KMS-11 (cell line): ENCODE results near the gene BCL2L13.

Experiments
- H2AFZ ChIP-seq: fragments of 200-600 bp; sonication (generic); 2 replicates; pipeline ENCODE4 v1.6.1; 2016; ENCODE audit warnings: antibody characterized with exemption, mixed run types, low read depth
- H3K27ac ChIP-seq: fragments of 200-600 bp; sonication (generic); 2 replicates; pipeline ENCODE4 v1.6.1; 2016; ENCODE audit warnings: mild to moderate bottlenecking, mixed run types
- H3K27me3 ChIP-seq: fragments of 200-600 bp; sonication (generic); 2 replicates; pipeline ENCODE4 v1.6.1; 2017; ENCODE audit warnings: mild to moderate bottlenecking, low read depth, mixed run types, moderate library complexity; ENCODE audit not compliant: insufficient read depth
- H3K36me3 ChIP-seq: fragments of 200-600 bp; sonication (generic); 2 replicates; pipeline ENCODE4 v1.6.1; 2017; ENCODE audit warnings: mild to moderate bottlenecking, mixed run types; ENCODE audit not compliant: insufficient read depth
- H3K4me1 ChIP-seq: fragments of 200-600 bp; sonication (generic); 2 replicates; pipeline ENCODE4 v1.6.1; 2016; ENCODE audit warnings: mild to moderate bottlenecking, low read depth, mixed run types; ENCODE audit not compliant: poor library complexity, severe bottlenecking
- H3K4me2 ChIP-seq: fragments of 200-600 bp; sonication (generic); 2 replicates; pipeline ENCODE4 v1.7.0; 2016; ENCODE audit warnings: mild to moderate bottlenecking, mixed run types
- H3K4me3 ChIP-seq: fragments of 200-600 bp; sonication (generic); IDR thresholded peaks from 2 replicates; pipeline ENCODE4 v1.6.1; 2017; ENCODE audit warnings: low read depth, low read length, mixed read lengths; ENCODE audit not compliant: insufficient read depth
- H3K79me2 ChIP-seq: fragments of 200-600 bp; sonication (generic); 2 replicates; pipeline ENCODE4 v1.6.1; 2016; ENCODE audit warnings: low read depth, mixed run types; ENCODE audit not compliant: insufficient read depth
- H3K9ac ChIP-seq: fragments of 200-600 bp; sonication (generic); 2 replicates; pipeline ENCODE4 v1.6.1; 2016; ENCODE audit warnings: mild to moderate bottlenecking, mixed run types
- H4K20me1 ChIP-seq: fragments of 200-600 bp; sonication (generic); 2 replicates; pipeline ENCODE4 v1.6.1; 2016; ENCODE audit warnings: mild to moderate bottlenecking, mixed run types; ENCODE audit not compliant: insufficient read depth
- TF ChIP-seq, protein P1 (sequence below): fragments of 200-600 bp; sonication (generic); conservative IDR thresholded peaks from 2 replicates; pipeline ENCODE4 v1.6.1; 2017; ENCODE audit warnings: low read depth, mild to moderate bottlenecking, antibody characterized with exemption, low read length, moderate library complexity, mixed read lengths

The BCL2L13 gene

DNA sequence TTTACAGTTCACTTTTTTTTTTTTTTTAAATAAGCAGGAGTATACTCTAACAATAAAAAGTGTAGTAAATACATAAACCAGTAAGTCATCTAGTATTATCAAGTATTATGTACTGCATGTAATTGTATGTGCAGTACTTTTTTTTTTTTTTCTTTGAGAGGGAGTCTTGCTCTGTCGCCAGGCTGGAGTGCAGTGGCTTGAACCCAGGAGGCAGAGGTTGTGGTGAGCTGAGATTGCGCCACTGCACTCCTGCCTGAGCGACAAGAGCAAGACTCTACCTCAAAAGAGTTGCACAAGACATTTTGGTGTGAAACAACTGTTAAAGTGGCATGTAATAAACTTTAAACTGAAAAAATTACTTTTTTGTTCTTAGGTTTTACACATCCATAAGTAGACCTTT, 16.7 kb downstream of the BCL2L13 start:
- H2AFZ ChIP-seq, result no peak overlapping the region
- H3K4me2 ChIP-seq, result no peak overlapping the region
- H3K4me3 ChIP-seq, result no peak overlapping the region
- no peaks in the 10 kb centered on the region for H3K4me1 ChIP-seq
- H3K27me3 ChIP-seq, result no peaks in the 10 kb centered on the region
- H3K79me2 ChIP-seq, result no peaks in the 10 kb centered on the region
- H4K20me1 ChIP-seq, result no peaks in the 10 kb centered on the region
- no peak overlapping the region for H3K9ac ChIP-seq
- no peaks in the 10 kb centered on the region; the same call in 1 of the 2 replicates for H3K36me3 ChIP-seq
- H3K27ac ChIP-seq, result no peak overlapping the region
- TF ChIP-seq, protein P1, sequence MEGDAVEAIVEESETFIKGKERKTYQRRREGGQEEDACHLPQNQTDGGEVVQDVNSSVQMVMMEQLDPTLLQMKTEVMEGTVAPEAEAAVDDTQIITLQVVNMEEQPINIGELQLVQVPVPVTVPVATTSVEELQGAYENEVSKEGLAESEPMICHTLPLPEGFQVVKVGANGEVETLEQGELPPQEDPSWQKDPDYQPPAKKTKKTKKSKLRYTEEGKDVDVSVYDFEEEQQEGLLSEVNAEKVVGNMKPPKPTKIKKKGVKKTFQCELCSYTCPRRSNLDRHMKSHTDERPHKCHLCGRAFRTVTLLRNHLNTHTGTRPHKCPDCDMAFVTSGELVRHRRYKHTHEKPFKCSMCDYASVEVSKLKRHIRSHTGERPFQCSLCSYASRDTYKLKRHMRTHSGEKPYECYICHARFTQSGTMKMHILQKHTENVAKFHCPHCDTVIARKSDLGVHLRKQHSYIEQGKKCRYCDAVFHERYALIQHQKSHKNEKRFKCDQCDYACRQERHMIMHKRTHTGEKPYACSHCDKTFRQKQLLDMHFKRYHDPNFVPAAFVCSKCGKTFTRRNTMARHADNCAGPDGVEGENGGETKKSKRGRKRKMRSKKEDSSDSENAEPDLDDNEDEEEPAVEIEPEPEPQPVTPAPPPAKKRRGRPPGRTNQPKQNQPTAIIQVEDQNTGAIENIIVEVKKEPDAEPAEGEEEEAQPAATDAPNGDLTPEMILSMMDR, result no peak

DNA sequence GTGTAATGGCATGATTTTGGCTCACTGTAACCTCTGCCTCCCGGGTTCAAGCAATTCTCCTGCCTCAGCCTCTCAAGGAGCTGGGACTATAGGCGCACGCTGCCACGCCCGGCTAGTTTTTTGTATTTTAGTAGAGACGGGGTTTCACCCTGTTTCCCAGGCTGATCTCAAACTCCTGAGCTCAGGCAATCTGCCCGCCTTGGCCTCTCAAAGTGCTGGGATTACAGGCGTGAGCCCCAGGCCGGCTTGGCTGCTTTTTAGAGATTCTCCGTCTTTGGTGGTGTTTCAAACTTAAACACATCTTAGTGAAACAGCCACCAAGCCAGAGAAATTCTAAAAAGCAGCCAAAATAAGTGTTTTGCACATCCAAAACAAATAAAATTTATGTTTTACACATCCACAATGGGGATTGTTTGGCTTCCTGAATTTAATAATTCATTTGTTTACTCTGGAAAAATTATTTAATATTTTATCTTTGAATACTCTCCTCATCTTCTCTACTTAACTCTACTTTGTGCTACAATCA, 18.4 kb downstream of the BCL2L13 start:
- Histone ChIP-seq H3K4me3 (no peak overlapping the region), H3K27ac (no peak overlapping the region), H3K27me3 (no peaks in the 10 kb centered on the region), H3K36me3 (no peaks in the 10 kb centered on the region; the same call in 1 of the 2 replicates), H4K20me1 (no peaks in the 10 kb centered on the region), H3K9ac (no peak overlapping the region), H3K79me2 (no peaks in the 10 kb centered on the region), H3K4me2 (no peak overlapping the region), H3K4me1 (no peaks in the 10 kb centered on the region), H2AFZ (no peak overlapping the region)
- TF ChIP-seq, protein P1, result no peak

DNA sequence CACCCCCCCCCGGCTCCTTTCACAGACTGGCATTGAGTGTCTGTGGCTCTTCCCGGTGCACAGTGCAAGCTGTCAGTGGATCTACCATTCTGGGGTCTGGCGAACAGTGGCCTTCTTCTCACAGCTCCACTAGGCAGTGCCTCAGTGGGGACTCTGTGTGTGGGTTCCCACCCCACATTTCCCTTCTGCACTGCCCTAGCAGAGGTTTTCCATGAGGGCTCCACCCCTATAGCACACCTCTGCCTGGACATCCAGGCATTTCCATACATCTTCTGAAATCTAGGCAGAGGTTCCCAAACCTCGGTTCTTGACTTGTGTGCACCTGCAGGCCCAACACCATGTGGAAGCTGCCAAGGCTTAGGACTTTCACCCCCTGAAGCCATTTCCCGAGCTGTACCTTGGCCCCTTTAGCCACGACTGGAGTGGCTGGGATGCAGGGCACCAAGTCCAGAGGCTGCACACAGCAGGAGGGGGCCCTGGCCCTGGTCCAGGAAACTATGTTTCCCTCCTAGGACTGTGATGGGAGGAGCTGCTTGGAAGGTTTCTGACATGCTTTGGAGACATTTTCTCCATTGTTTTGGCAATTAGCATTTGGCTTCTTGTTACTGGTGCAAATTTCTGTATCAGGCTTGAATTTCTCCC, 26.0 kb downstream of the BCL2L13 start:
- no peaks in the 10 kb centered on the region for H4K20me1 ChIP-seq

DNA sequence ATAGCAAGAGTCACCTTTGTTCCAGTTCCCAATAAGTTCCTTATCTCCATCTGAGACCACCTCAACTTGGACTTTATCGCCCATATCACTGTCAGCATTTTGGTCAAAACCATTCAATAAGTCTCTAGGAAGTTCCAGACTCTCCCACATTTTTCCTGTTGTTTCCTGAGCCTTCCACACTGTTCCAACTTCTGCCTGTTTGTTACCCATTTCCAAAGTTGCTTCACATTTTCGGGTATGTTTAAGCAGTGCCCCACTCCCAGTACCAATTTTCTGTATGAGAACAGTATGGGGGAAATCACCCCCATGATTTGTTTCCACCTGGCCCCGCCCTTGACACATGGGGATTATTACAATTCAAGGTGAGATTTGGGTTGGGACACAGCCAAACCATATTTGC, 26.7 kb downstream of the BCL2L13 start:
- Histone ChIP-seq H4K20me1 (no peaks in the 10 kb centered on the region), H3K79me2 (0 out of 2 replicates have a peak, but pooled peaks cover 8% of the 10 kb centered on the region), H3K9ac (no peak overlapping the region), H3K27me3 (no peaks in the 10 kb centered on the region), H3K36me3 (peaks cover 3% of the 10 kb centered on the region; the same call in 1 of the 2 replicates), H3K27ac (no peak overlapping the region), H3K4me3 (no peak overlapping the region), H2AFZ (no peak overlapping the region), H3K4me2 (no peak overlapping the region), H3K4me1 (no peaks in the 10 kb centered on the region)
- TF ChIP-seq, protein P1, result no peak

More for the DNA sequence above, 26.0 kb downstream of the BCL2L13 start:
- Histone ChIP-seq H3K27ac (no peak overlapping the region), H3K79me2 (0 out of 2 replicates have a peak, but pooled peaks cover 8% of the 10 kb centered on the region), H3K9ac (no peak overlapping the region), H2AFZ (no peak overlapping the region), H3K27me3 (no peaks in the 10 kb centered on the region), H3K4me1 (no peaks in the 10 kb centered on the region), H3K4me2 (no peak overlapping the region), H3K36me3 (peaks cover 3% of the 10 kb centered on the region; the same call in 1 of the 2 replicates), H3K4me3 (no peak overlapping the region)
- TF ChIP-seq, protein P1, result no peak
